GM18505 (cell line): Measurements from ENCODE around the gene TGFA.

Source experiments
- ATAC-seq: cut with Tn5 transposase; IDR thresholded peaks from one replicate; pipeline ENCODE4 v1.9.1; 2021; ENCODE audit not compliant: unreplicated experiment
- POLR2A ChIP-seq: IDR thresholded peaks from 4 replicates; pipeline ENCODE4 v1.6.1; 2011; ENCODE audit warnings: borderline replicate concordance; ENCODE audit not compliant: insufficient read depth, insufficient read length; ENCODE audit errors: extremely low read depth

The TGFA gene

GRCh38 chr2:70482401-70482800, 71.2 kb downstream of the TGFA start:
- no peak for ATAC-seq
- TF ChIP-seq POLR2A = no peak

DNA sequence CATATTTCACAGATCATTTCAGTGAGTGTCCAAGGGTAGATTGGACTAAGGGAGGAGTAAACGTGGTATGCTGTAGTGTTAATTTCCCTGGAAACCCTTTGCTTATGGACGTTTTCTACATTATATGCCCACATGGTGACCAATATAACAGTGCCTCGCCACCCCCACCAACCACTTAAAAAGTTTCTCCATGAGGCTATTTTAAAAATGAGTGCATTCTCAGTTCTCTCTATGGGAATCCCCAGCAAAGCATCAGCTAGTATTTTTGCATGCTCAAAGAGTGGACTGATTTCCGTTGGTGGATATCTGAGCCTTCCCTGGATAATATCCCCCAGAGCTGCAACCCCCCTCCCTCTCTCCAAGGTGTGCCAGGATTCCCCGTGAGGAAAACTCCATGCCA, 73.2 kb downstream of the TGFA start:
- ATAC-seq = no peak
- no peak for TF ChIP-seq POLR2A

GRCh38 chr2:70479816-70480215, 73.8 kb downstream of the TGFA start:
- no peak for TF ChIP-seq POLR2A
- no peak for ATAC-seq

GRCh38 chr2:70477441-70477844, 76.2 kb downstream of the TGFA start:
- no peak for ATAC-seq
- TF ChIP-seq POLR2A = no peak

DNA sequence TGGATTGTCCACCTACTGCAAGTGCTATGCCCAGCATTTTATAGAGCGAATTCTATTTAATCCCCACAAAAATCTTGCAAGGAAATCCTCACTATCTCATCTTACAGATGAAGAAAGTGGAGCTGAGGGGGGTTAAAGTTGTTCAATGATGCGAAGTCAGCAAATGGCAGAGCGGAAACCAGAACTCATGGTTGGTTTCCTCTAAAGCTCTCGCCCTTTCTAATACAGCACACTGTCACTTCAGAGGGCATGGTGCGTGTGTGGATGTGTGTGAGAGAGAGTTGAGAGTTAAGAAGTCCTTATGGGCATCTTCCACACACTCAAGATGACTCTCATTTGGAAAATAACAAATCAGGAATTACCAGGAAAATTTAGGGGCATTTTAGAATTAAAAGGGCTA, 78.4 kb downstream of the TGFA start:
- ATAC-seq = no peak
- TF ChIP-seq POLR2A = no peak

- no peak for ATAC-seq
- TF ChIP-seq POLR2A = no peak
Observed at GRCh38 chr2:70474256-70474848, 79.3 kb downstream of the TGFA start.

DNA sequence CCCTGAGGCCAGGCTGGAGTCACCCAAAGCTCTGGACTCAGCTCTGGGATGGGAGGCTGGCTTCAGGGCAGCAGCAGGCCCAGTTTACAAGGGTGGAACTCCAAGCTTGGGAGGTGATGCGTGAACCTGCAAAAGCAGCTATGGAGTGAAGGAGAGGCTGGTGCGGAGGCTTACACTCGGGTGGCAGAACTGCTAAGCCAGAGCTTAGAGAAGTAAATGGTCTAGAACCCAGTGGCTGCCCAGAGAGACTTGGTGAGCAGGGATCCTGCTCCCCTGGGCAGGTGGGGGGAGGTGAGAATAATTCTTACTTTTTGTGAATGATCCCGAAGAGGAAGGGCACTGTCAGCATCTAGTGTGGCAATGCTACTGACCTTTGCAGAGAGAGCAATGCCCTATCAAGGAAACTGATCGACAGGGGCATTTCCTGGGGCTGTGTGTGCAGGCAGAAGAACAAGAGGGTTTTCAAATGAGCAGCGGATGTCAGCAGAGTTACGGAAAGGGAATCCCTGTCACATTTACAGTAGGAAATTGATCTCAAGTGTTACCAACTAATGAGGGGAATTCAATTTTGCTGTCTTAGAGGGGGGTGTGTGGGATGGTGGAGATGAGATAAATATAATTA, 80.4 kb downstream of the TGFA start:
- no peak for ATAC-seq
- no peak for TF ChIP-seq POLR2A

GRCh38 chr2:70472221-70472890, 81.3 kb downstream of the TGFA start:
- TF ChIP-seq POLR2A = no peak
- ATAC-seq = no peak

DNA sequence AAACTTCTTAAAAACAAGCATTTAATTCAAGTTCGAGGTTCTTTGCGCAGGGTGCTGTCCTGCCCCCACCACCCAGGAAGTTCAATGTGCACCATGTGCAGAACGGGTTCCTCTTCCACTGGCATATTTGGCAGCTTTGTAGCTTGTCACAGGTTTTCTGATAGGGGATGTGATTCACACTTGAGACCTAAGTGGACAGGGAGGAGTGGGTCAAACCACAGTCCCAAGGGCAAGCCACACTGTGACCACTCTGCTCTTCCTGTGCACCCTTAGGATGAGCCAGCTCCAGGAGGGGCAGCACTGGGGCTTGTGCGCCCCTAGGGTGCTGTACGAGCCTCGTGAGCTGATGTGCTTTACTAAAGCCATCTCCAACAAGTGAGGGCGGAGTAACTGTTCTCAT, 82.5 kb downstream of the TGFA start:
- TF ChIP-seq POLR2A = no peak
- no peak for ATAC-seq

DNA sequence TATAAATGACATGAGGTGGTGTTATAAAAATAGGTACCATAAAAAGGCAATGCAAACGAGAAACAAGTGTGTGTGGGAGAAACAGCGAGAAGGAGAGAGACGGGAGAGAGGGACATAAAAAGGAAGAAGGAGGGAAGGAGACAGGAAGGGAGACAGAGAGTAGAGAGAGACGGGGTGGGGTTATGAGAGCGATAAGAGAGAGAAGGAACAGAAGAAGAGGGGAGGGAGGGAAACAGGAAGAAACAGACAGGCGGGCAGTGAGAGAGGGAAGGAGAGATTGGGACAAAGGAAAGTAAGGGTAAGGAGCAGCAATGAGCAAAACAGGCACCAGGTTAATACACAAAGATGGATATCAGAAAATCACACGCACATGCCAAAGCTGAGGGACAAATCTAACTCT, 83.7 kb downstream of the TGFA start:
- no peak for ATAC-seq
- no peak for TF ChIP-seq POLR2A

- no peak for ATAC-seq
- no peak for TF ChIP-seq POLR2A
Observed at GRCh38 chr2:70469435-70469834, 84.2 kb downstream of the TGFA start.

DNA sequence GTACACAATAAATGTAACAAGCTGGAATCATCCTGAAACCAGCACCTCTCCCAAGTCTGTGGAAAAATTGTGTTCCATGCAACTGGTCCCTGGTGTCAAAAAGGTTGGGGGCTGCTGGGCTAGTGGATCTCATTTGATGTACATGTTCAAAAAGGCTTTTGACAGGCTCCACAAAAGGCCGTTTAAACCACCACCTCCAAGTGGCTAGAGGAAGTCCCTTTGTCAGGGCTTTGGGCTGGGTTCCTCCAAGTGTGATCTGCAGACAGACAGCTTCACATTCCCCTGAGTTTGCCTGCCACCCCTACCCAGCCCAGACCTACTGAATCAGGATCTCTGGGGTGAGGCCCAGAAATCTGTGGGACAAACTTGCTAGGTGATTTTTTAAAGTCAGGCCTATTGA, 84.7 kb downstream of the TGFA start:
- no peak for TF ChIP-seq POLR2A
- ATAC-seq = no peak

GRCh38 chr2:70467831-70468779, 85.5 kb downstream of the TGFA start:
- TF ChIP-seq POLR2A = no peak
- no peak for ATAC-seq
